Tibial nerve (tissue), 3 donors: ENCODE results near the gene MID2.

Experiments used
- CTCF ChIP-seq, 5 experiments: fragments of 200-600 bp in 3 of 5; fragments of 450-650 bp in 2 of 5; sonication (generic) in 3 of 5; IDR thresholded peaks; one replicate each; pipeline ENCODE4 v1.5.1; 2016 to 2019; ENCODE audit warnings: antibody characterized with exemption in 5 of 5, mild to moderate bottlenecking in 3 of 5, moderate library complexity in 2 of 5
- POLR2A ChIP-seq, 2 donors: fragments of 450-650 bp; IDR thresholded peaks; one replicate each; pipeline ENCODE4 v1.6.1; 2017; ENCODE audit warnings: antibody characterized with exemption in 2 of 2, mild to moderate bottlenecking in 2 of 2, moderate library complexity in 2 of 2

GRCh38 chrX:107804427-107804826, 21.2 kb upstream of the MID2 start:
- TF ChIP-seq CTCF (IDR thresholded peaks at IDR 0.05) (no peak), POLR2A (IDR thresholded peaks at IDR 0.05) (no peak)
